Thymus (tissue), 11 donors: ENCODE measurements around the gene PNMA6E. TPM values are rescaled to one million over a fixed set of nuclear protein-coding genes. Genes with fewer than 3 reads are reported as not detected.
"Not testable (repeated sequence)": the region's sequence is repeated elsewhere in the genome, so short reads cannot be mapped to it uniquely, and the experiment has no call there.

Experiments used
- DNase-seq, 9 donors: peaks; one replicate each; pipeline ENCODE4 v3.0.0-alpha.2; 2013; ENCODE audit warnings: low spot score in 9 of 9, low read depth in 6 of 9, missing footprints in 1 of 9
- H3K27ac ChIP-seq, 2 donors: one replicate each; pipeline ENCODE4 v1.5.1; 2013; ENCODE audit warnings: control low read depth in 1 of 2, low read depth in 1 of 2, low read length in 1 of 2, mild to moderate bottlenecking in 1 of 2, moderate library complexity in 1 of 2
- H3K27me3 ChIP-seq, 2 donors: one replicate each; pipeline ENCODE4 v1.5.1; 2013; ENCODE audit warnings: low read length in 1 of 2; ENCODE audit not compliant: control insufficient read depth in 2 of 2, insufficient read depth in 1 of 2
- H3K36me3 ChIP-seq, 2 donors: one replicate each; pipeline ENCODE4 v1.5.1; 2013; ENCODE audit warnings: low read length in 1 of 2, mild to moderate bottlenecking in 1 of 2, moderate library complexity in 1 of 2; ENCODE audit not compliant: control insufficient read depth in 2 of 2, insufficient read depth in 2 of 2
- H3K4me1 ChIP-seq, 2 donors: one replicate each; pipeline ENCODE4 v1.5.1; 2013; ENCODE audit warnings: low read length in 2 of 2; ENCODE audit not compliant: control insufficient read depth in 2 of 2, insufficient read depth in 2 of 2
- H3K4me3 ChIP-seq, 2 donors: one replicate each; pipeline ENCODE4 v1.5.1; 2013; ENCODE audit warnings: low read length in 2 of 2, control low read depth in 1 of 2, mild to moderate bottlenecking in 1 of 2
- H3K9me3 ChIP-seq, 2 donors: one replicate each; pipeline ENCODE4 v1.5.1; 2013; ENCODE audit warnings: low read length in 1 of 2, mild to moderate bottlenecking in 1 of 2; ENCODE audit not compliant: control insufficient read depth in 2 of 2, insufficient read depth in 1 of 2
- WGBS: extraction: QIAGEN DNeasy Blood & Tissue Kit; methylation state at CpG from one replicate; pipeline ENCODE4 v1.1.7; 2013; 5-methylcytosine and 5-hydroxymethylcytosine counted together
- polyA plus RNA-seq: library from polyadenylated mRNA; stranded (reverse); fragments of 200-250 nt; gene quantifications from one replicate; pipeline ENCODE4 v1.2.3, GENCODE V29; 2013
- total RNA-seq: library from RNA; stranded (reverse); fragments of 120-200 nt; gene quantifications from one replicate; pipeline ENCODE4 v1.2.4, GENCODE V29; 2013
- donor health status: healthy.

Gene PNMA6E
- total and polyA plus RNA-seq, 2 donors: 0.05 TPM; not detected in 1

GRCh38 chrX:153392642-153393321, 8.4 kb downstream of the PNMA6E start:
- peaks cover 0 to 10% of the 10 kb centered on the region in 2 donors for H3K9me3 ChIP-seq
- no peaks in the 10 kb centered on the region for H3K36me3 ChIP-seq
- DNase-seq: no peak
- no peaks in the 10 kb centered on the region for H3K27me3 ChIP-seq
- no peak overlapping the region for H3K4me3 ChIP-seq
- no peak overlapping the region for H3K27ac ChIP-seq
- no peaks in the 10 kb centered on the region for H3K4me1 ChIP-seq
- WGBS: 97% methylated on average over 16 of the region's 16 CpGs

- DNase-seq, H3K36me3 ChIP-seq, H3K4me1 ChIP-seq, H3K9me3 ChIP-seq, H3K27ac ChIP-seq, H3K27me3 ChIP-seq, H3K4me3 ChIP-seq: not testable (repeated sequence)
- 99% methylated on average over 6 of the region's 6 CpGs for WGBS
Measured at GRCh38 chrX:153389460-153389768, 11.7 kb downstream of the PNMA6E start.

GRCh38 chrX:153388722-153389459, 12.3 kb downstream of the PNMA6E start:
- WGBS: 94% methylated on average over 14 of the region's 14 CpGs

GRCh38 chrX:153387987-153388721, 13.0 kb downstream of the PNMA6E start:
- 93% methylated on average over 10 of the region's 10 CpGs for WGBS
- Histone ChIP-seq H3K27me3 (no peaks in the 10 kb centered on the region), H3K9me3 (peaks cover 0 to 10% of the 10 kb centered on the region in 2 donors), H3K36me3 (no peaks in the 10 kb centered on the region), H3K4me3 (no peak overlapping the region), H3K4me1 (no peaks in the 10 kb centered on the region), H3K27ac (no peak overlapping the region)
- DNase-seq: no peak

More at GRCh38 chrX:153388722-153389459, 12.3 kb downstream of the PNMA6E start:
- H3K27ac ChIP-seq: no peak overlapping the region
- peaks cover 0 to 10% of the 10 kb centered on the region in 2 donors for H3K9me3 ChIP-seq
- no peaks in the 10 kb centered on the region for H3K36me3 ChIP-seq
- no peaks in the 10 kb centered on the region for H3K4me1 ChIP-seq
- no peaks in the 10 kb centered on the region for H3K27me3 ChIP-seq
- no peak overlapping the region for H3K4me3 ChIP-seq
- DNase-seq: no peak

- no peak overlapping the region for H3K27ac ChIP-seq
- no peak for DNase-seq
- peaks cover 0 to 13% of the 10 kb centered on the region in 2 donors for H3K9me3 ChIP-seq
- WGBS: 94% methylated on average over 5 of the region's 5 CpGs
- no peak overlapping the region for H3K4me3 ChIP-seq
- no peaks in the 10 kb centered on the region for H3K27me3 ChIP-seq
- no peaks in the 10 kb centered on the region for H3K4me1 ChIP-seq
- H3K36me3 ChIP-seq: no peaks in the 10 kb centered on the region
Measured at GRCh38 chrX:153387345-153387744, 13.8 kb downstream of the PNMA6E start.

GRCh38 chrX:153386097-153386496, 15.1 kb downstream of the PNMA6E start:
- 80% methylated on average over 5 of the region's 5 CpGs for WGBS
- no peaks in the 10 kb centered on the region for H3K27me3 ChIP-seq
- no peak overlapping the region for H3K27ac ChIP-seq
- no peak overlapping the region for H3K4me3 ChIP-seq
- no peaks in the 10 kb centered on the region for H3K36me3 ChIP-seq
- H3K4me1 ChIP-seq: no peaks in the 10 kb centered on the region
- DNase-seq: no peak
- peaks cover 0 to 11% of the 10 kb centered on the region in 2 donors for H3K9me3 ChIP-seq

GRCh38 chrX:153384973-153385372, 16.2 kb downstream of the PNMA6E start:
- H3K27me3 ChIP-seq, H3K27ac ChIP-seq, H3K9me3 ChIP-seq, DNase-seq, H3K36me3 ChIP-seq, H3K4me1 ChIP-seq, H3K4me3 ChIP-seq: not testable (repeated sequence)
- WGBS: 90% methylated on average over 2 of the region's 2 CpGs

GRCh38 chrX:153384390-153384789, 16.8 kb downstream of the PNMA6E start:
- H3K9me3 ChIP-seq: peaks cover 0 to 6% of the 10 kb centered on the region in 2 donors
- no peak overlapping the region for H3K4me3 ChIP-seq
- DNase-seq: no peak
- H3K36me3 ChIP-seq: no peaks in the 10 kb centered on the region
- no peak overlapping the region for H3K27ac ChIP-seq
- no peaks in the 10 kb centered on the region for H3K4me1 ChIP-seq
- no peaks in the 10 kb centered on the region for H3K27me3 ChIP-seq
- WGBS: 97% methylated on average over 6 of the region's 6 CpGs
